Measurements from ENCODE around the gene IDH2.
"Not testable (repeated sequence)": the region's sequence is repeated elsewhere in the genome, so short reads cannot be mapped to it uniquely, and the experiment has no call there.

IDH2 gene

DNA sequence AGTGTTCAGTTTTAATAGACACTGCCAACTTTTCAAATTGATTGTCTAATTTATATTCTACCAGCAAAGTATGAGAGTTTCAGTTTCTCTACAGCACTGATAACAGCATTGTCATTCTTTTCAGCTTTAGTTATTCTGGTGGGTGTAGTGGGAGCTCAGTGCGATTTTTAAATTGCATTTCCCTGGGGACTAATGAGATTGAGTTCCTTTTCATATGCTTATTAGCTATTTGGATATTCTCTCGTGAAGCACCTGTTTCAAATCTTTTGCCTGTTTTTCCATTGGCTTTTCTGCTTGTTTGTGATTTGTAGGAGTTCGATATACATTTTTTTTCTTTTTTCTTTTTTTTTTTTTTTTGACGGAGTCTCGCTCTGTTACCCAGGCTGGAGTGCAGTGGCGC, 18.8 kb upstream of the IDH2 start:
- DNase-seq: no peak
- intact Hi-C loops (cut with DNase I): no loop called here

DNA sequence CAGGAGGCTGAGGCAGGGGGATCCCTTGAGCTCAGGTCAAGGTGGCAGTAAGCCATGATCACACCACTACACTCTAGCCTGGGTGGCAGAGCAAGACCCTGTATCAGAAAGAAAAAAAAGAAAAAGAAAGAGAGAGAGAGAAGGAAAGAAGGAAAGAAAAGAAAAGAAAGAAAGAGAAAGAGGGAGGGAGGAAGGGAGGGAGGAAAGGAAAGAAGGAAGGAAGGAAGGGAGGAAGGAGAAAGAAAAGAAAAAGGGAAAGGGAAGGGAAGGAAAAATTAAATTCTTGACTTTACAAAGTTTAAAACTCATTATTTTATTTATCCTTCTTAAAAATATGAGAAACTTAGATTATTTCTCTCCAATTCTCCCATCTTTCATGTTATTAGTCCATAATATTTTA, 17.1 kb upstream of the IDH2 start:
- DNase-seq: no peak

DNA sequence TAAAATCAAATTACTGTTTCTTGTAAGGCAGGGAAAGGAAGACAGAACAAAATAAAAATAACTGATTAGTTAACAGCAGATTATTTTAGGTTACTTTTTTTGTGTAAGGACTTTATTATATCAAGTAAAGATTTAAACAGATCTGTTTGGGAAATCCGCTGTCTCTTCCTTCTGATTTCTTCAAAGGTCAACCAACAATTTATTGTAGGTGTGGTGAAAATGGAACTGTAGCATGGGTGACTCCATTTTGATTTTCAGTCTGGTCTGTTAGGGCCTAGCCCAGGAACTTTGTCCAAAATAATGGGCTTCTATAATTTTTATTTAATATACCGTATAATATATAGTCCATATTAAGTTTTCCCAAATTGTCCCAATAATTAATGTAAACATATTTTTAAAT, 13.5 kb upstream of the IDH2 start:
- no peak for DNase-seq
- intact Hi-C loops (cut with DNase I): no loop called here

More for the DNA sequence above, 17.1 kb upstream of the IDH2 start:
- intact Hi-C loops (cut with DNase I): no loop called here

DNA sequence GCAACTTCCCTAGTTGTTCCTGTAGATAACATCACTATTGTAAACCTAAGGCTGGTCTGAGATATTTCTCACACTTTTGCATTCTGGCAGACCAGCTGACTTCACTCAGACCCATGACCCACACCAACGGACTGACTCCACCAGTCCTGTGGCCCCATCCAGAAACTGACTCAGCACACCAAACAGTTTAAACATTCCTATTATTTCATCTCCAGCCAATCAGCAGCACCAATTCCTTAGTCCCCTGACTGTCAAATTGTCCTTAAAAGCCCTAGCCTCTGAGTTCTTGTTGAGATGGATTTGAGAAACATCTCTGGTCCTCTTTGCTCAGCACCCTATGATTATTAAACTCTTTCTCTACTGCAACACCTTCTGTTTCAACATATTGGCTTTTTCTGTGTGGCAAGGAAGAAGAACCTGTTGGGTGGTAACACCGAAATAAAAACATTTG, 12.2 kb upstream of the IDH2 start:
- no peak for DNase-seq
- intact Hi-C loops (cut with DNase I): no loop called here

DNA sequence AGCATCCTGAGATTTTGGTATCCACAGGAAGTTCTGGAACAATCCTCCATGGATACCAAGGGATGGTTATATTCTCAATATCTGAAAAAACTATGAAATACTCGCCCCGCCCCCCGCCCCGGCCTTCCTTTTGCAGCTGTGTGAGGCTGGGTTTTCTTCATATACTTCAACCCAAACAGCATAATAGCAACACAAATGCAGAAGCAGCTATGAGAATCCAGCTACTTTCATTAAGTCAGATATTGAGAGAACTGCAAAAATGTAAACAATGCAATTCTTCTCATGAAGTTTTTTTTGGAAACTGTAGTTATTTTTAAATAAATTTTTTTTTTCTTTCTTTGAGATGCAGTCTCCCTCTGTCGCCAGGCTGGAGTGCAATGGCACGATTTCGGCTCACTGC, 10.9 kb upstream of the IDH2 start:
- intact Hi-C loops (cut with DNase I): no loop called here
- DNase-seq: no peak

DNA sequence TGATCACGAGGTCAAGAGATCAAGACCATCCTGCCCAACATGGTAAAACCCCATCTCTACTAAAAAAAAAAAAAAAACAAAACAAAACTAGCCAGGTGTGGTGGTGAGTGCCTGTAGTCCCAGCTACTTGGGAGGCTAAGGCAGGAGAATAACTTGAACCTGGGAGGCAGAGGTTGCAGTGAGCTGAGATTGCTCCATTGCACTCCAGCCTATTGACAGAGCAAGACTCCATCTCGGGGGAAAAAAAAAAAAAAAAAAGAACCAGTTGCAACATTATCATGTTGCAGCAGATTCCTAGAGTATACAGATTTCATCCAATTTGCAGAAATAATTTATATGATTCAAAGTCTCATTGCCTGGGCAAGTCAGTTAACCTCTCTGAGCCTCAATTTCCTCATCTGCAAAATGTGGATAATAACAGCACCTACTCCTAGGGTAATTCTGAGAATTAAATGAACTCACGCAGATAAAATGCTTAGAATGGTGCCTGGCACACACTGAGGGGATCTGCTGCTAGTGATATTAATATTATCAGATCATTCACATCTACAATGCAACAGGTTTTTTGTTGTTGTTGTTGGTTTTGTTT, 7.0 kb upstream of the IDH2 start:
- intact Hi-C loops (cut with DNase I); DNase-seq: not testable (repeated sequence)

DNA sequence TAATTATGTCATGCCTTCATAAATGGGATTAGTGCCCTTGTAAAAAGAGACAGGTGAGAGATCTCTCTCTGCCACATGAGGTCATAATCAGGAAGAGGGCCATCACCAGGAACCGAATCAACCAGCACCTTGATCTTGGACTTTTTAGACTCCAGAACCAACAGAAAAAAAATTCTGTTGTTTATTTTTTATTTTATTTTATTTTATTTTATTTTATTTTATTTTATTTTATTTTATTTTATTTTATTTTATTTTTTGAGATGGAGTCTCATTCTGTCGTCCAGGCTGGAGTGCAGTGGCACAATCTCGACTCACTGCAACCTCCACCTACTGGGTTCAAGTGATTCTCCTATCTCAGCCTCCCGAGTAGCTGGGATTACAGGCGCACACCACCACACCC, 5.8 kb upstream of the IDH2 start:
- DNase-seq; intact Hi-C loops (cut with DNase I): not testable (repeated sequence)

DNA sequence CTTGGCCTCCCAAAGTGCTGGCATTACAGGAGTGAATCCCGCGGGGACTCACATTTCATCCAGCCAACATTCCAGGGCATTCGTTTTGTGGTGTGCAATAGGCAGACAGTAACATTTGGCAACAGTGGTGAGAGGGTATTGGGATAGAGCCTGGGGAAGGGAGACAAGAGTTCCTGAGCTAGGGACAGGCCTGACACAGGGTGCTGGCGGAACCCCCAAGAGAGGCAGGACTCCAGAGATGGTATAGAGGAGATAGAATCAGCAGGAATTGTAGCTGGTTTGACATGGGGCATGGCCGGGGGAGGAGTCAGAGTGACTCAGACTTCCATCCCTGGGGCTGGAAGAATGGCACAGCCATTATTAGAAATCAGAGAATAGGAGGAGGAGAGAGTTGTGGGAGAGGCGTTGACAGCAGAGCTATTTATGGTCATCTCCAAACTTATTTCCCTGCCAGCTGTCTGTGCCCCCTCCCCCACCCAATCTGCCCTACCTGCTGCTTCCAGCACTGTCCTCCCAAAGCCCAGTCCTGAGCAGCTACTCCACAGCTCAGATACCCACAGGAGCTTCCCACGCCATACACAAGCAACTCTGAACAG, 4.4 kb upstream of the IDH2 start:
- DNase-seq: peak in 32 of 42 donors; percentile 40 to 88 (median 59)
- intact Hi-C loops (cut with DNase I): no loop called here

DNA sequence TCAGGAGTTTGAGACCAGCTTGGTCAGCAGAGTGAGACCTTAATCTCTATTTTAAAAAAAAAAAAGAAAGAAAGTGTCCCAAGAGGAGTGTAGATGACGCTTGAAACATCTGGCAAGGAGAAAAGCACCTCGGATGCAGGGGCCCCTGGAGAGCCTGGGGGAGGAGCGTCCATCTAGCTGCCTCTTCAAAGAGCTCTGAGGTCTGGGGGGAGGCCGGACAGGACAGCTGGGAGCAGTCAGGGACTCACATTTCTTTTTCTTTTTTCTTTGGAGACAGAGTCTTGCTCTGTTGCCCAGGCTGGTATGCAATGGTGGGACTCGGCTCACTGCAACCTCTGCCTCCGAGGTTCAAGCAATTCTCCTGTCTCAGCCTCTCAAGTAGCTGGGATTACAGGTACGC, 3.3 kb upstream of the IDH2 start:
- no peak for DNase-seq
- intact Hi-C loops (cut with DNase I): no loop called here

DNA sequence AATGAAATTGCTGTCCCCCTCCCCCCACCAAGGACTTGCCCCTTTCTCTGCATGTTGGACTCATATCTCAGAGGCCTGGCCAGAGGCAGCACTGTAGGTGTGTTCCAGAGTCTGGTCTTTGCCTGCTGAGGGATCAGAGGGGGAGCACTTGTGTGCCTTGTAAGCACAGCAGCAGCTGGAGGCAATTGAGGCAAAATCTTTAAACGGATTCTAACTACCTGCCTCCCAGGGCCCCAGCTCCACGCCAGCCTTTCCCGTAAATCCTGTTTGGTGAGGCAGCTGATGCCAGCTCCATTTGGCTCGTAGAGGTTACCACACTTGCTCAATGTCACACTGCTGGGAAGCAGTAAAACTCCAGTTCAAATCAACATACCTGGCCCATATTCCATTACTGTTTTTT, 2.3 kb upstream of the IDH2 start:
- DNase-seq: peak in 2 of 42 donors; percentile 45 to 57
- intact Hi-C loops (cut with DNase I): no loop called here

DNA sequence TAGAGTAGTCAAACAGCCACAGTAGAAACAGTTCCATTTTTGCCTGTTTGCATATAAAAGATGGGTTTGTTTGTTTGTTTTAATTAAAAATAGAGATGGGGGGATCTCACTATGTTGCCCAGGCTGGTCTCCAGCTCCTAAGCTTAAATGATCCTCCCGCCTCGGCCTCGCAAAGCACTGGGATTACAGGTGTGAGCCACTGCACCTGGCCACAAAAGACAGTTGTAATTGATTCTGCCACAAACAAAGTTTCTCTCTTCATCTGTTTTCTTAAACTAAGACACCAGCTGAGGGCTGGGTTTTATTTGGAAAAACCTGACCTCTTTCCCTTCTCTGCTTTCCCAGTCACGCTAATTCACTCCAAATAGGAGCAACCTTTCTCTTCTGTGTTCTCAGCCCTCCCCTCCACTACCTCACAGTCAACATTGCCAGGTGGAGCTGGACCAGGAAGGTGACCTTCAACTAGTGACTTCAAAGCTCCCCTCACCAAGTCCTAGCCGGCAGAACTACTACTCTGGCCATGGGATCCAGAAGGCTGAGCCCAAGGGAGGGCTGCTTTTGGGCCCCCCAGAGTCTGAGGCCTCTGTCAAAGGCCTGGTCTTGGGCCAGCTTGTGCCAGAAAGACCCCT, 1.5 kb upstream of the IDH2 start:
- intact Hi-C loops (cut with DNase I): no loop called here
- DNase-seq: no peak

DNA sequence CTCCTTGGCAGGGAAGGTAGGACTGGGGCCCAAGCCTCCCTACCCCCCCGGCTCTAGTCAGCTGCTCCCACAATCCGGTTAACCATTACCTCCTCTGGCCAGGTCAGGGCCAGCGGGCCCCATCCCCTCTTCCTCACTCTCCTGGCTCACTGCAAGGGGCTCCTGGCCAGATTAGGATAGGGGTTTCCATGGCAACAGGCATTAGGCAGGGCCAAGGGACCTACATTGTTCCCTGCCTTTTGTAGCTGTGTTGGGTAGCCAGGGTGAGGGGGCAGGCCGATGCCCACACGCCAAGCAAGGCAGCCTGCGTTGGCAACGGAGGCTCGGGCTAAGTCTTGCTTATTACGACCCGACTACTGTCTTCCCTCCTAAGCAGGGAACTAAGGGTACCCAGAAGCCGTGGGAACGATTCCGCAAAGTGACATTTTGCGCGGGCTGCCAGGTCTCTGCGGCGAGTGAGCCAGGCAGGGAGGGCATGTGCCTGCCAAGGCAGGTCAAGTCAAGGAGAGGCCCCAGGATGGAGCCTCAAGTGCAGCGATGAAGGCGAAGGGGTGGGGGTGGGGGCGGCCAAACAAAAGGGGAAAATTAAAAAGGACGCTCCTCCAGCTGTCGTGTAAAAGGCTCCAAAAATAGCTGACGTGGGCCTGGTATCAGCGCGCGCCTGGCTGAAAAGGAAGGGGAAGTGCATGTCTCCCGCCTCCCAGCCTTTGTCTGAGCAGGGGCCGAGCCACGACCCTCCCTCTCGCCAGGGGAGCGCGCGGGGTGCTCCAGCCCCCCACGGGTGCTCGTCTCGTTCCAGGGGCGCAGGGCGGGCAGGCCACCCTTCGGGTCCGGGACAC, 919 bp downstream of the IDH2 start:
- DNase-seq: peak; percentile 35 to 85 (median 70)
- intact Hi-C loops (cut with DNase I): no loop called here

DNA sequence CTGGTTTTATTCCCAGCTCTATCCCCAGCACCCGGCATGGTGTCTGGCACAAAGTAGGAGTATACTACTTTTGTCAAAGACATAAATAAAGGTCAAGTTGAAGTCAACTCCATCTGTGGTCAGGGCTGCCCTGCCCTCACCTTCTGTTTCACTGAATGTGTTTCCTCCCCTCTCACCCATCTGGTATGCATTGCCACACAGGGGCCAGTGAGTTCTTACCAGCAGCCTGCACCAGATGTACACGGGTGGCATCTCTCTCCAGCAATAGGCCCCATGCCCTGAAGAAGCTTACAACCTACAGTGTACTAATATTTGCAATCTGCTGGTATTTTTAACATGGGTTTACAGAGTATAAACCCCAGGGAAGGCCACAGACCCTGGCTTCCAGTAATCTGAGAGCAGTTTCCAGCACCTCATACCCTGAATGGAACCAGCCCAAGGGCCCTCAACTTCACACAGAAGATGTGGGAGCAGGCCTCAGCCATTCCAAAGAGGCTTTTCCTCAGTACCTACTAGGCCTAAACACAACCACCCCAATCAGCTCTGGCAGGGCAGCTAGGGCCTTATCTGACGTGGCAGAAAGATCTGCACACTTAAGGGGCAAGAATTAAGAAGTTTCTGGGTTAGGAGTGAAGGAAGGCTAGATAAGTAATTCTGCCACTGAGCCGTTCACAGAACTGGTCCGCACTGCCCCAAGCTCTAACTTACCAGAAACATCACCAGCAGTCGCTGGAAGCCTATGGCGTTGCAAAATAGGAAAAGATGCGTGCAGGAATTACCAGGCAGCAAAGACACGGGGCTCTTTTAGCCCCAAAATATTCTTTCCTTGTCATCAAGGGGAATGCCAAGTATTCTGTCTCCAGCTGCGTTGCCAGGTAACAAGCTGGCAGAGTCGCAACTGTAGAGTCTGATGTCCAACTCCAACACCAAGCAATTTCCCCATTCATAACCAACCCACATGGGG, 2.1 kb downstream of the IDH2 start:
- intact Hi-C loops (cut with DNase I): no loop called here
- DNase-seq: peak in 38 of 42 donors; percentile 29 to 86 (median 64)

DNA sequence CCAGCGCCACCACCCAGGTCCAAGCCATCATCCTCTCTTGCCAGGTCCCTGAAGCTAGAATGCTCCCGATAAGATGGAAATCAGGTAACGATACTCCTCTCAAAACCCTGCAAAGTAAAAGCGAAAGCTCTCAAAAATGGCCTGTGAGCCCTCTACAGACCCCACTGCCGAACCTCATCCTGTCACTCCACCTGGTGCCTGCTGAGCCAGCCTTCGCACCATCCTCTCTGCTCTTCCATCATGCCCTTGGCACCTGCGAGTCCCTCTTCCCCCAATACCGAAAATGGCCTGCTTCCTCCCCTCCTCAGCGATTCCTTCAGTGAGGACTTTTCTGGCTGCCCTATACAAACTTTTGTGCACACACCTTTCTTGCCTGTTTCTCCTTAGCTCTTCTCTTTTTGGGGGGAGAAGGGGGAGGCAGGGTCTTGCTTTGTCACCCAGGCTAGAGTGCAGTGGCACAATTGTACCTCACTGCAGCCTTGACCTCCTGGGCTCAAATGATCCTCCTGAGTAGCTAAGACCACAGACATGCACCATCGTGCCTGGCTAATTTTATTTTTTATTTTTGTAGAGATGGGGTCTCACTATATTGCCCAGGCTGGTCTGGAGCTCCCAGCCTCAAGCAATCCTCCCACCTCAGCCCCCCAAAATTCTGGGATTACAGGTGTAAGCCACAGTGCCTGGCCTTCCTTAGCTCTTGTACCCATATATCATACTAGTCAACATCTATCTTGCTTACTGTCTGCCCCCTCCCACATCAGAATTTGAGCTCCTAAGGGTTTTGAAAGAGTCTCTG, 3.0 kb downstream of the IDH2 start:
- intact Hi-C loops (cut with DNase I): no loop called here
- DNase-seq: peak in 1 of 42 donors; percentile 16

DNA sequence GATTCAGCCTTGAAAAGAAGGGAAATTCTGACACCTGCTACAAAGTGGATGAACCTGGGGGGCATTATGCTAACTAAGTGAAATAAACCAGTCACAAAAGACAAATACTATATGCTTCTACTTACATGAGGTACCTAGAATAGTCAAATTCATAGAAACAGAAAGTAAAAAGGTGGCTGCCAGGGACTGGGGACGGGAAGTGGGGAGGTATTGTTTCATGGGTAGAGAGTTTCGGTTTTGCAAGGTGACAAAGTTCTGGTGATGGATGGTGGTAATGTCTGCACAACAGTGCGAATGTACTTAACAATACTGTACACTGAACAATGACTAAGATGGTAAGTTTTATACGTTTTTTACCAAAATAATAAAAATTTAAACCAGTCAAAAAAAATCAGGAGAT, 4.8 kb downstream of the IDH2 start:
- DNase-seq: no peak
- intact Hi-C loops (cut with DNase I): no loop called here

DNA sequence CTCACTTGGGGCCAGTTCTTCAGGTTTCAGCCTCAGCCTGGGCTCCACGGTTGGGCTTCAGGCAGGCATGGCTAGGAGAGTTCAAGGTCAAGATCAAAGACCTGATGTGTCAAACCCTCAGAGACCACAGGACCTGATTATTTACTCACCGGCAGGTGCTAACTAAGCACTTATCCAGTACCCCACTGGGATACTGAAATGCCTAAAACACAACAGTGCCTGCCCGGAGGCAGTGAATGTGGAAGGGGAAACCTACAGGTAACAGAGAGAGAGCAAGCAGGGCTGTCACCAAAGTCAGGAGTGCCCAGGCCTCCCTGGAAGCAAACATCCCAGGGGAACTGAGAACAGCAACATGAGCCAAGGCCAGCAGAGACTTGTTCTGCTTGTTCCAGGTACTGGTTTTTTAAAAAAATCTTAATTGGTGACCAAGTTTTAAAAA, 6.7 kb downstream of the IDH2 start:
- no peak for DNase-seq
- intact Hi-C loops (cut with DNase I): no loop called here

DNA sequence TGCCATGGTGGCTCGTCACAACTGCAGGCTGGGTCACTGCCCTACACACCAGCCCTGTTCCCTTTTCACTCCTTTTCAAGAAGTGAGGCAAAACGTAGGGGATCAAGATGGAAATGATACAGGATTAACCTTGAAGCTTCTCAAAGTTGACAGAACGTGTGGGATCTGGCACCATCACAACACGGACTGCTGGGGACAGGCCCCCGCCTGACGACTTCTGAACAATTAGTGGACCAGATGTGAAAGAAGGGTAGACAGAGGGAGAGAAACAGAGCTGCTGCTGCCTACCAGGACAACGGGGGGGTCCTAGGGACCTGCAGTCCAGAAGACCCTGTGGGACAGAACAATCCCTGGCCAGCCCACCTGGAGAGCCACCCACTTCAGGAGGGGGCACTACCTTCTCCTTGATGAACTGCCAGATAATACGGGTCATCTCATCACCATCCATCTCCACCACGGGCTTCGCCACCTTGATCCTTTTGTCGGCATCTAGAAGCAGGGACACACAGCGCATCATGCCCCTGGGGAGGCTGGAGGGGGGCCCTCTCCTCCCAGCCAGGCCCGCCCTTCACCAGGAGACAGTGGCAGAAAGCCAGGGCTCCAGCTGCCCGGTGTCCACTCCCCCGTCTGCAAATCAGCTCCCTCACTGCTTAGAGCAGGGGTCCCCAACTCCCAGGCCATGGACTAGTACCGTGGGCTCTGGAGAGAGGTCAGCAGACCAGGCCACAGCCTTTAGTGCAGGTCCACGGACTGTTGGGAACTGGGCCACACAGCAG, 10.9 kb downstream of the IDH2 start:
- intact Hi-C loops (cut with DNase I): no loop called here
- no peak for DNase-seq

Measured in head of caudate nucleus (tissue), 42 donors.